ENCODE measurements around the gene LYPD3. TPM values are rescaled to one million over a fixed set of nuclear protein-coding genes. Genes with fewer than 3 reads are reported as not detected.

The LYPD3 gene
- total and polyA plus RNA-seq, 3 donors from 2014 or later, result 0.71 to 1.3 (median 1.2) TPM

- H3K4me3 ChIP-seq, result no peak overlapping the region
- TF ChIP-seq, protein P1, sequence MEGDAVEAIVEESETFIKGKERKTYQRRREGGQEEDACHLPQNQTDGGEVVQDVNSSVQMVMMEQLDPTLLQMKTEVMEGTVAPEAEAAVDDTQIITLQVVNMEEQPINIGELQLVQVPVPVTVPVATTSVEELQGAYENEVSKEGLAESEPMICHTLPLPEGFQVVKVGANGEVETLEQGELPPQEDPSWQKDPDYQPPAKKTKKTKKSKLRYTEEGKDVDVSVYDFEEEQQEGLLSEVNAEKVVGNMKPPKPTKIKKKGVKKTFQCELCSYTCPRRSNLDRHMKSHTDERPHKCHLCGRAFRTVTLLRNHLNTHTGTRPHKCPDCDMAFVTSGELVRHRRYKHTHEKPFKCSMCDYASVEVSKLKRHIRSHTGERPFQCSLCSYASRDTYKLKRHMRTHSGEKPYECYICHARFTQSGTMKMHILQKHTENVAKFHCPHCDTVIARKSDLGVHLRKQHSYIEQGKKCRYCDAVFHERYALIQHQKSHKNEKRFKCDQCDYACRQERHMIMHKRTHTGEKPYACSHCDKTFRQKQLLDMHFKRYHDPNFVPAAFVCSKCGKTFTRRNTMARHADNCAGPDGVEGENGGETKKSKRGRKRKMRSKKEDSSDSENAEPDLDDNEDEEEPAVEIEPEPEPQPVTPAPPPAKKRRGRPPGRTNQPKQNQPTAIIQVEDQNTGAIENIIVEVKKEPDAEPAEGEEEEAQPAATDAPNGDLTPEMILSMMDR (IDR thresholded peaks at IDR 0.05), result no peak
- no peak for TF ChIP-seq POLR2A (IDR thresholded peaks at IDR 0.05)
- H3K36me3 ChIP-seq (ENCODE audit: low read depth, missing control alignments), result no peaks in the 10 kb centered on the region
- no peaks in the 10 kb centered on the region for H3K4me1 ChIP-seq
- DNase-seq, result no peak
- no peak overlapping the region for H3K27ac ChIP-seq
- no peaks in the 10 kb centered on the region for H3K27me3 ChIP-seq
- intact Hi-C loops (cut with DNase I; ENCODE audit: low total_unique reads), result no loop called here
- 72 to 74% methylated on average over 6 to 10 of the region's 10 CpGs for WGBS, 2 donors
- no peaks in the 10 kb centered on the region for H3K9me3 ChIP-seq
Measured at GRCh38 chr19:43470288-43470687, 4.9 kb upstream of the LYPD3 start.

GRCh38 chr19:43469160-43469480, 3.7 kb upstream of the LYPD3 start:
- 69 to 83% methylated on average over 1 of the region's 1 CpG for WGBS, 2 donors
- intact Hi-C loops (cut with DNase I; ENCODE audit: low total_unique reads), result no loop called here
- H3K27me3 ChIP-seq, result no peaks in the 10 kb centered on the region
- no peaks in the 10 kb centered on the region for H3K4me1 ChIP-seq
- no peak overlapping the region for H3K27ac ChIP-seq
- no peak for DNase-seq
- no peaks in the 10 kb centered on the region for H3K36me3 ChIP-seq (ENCODE audit: low read depth, missing control alignments)
- no peak for TF ChIP-seq POLR2A (IDR thresholded peaks at IDR 0.05)
- TF ChIP-seq, protein P1 (IDR thresholded peaks at IDR 0.05), result no peak
- H3K4me3 ChIP-seq, result no peak overlapping the region
- H3K9me3 ChIP-seq, result no peaks in the 10 kb centered on the region

- no peaks in the 10 kb centered on the region for H3K36me3 ChIP-seq (ENCODE audit: low read depth, missing control alignments)
- no peak overlapping the region for H3K27ac ChIP-seq
- no peaks in the 10 kb centered on the region for H3K4me1 ChIP-seq
- intact Hi-C loops (cut with DNase I; ENCODE audit: low total_unique reads), result no loop called here
- DNase-seq, result no peak
- WGBS, 2 donors, result 93 to 94% methylated on average over 4 of the region's 4 CpGs
- no peaks in the 10 kb centered on the region for H3K9me3 ChIP-seq
- no peaks in the 10 kb centered on the region for H3K27me3 ChIP-seq
- no peak overlapping the region for H3K4me3 ChIP-seq
- TF ChIP-seq, protein P1 (IDR thresholded peaks at IDR 0.05), result no peak
- TF ChIP-seq POLR2A (IDR thresholded peaks at IDR 0.05), result no peak
Measured at GRCh38 chr19:43468354-43469159, 3.1 kb upstream of the LYPD3 start.

DNA sequence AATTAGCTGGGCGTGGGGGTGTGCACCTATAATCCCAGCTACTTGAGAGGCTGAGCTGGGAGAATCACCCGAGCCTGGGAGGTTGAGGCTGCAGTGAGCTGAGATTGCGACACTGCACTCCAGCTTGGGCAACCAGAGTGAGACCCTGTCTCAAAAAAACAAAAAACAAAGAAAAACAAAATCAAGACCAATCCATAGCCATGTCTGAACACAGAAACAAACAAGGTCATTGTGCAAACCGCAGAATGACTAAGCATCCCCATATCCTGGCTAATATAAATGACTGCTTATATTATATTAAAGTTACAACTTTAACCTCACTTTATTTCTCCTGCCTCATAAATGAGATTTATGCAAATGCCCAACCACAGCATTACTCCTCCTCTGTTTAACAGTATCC, 2.3 kb upstream of the LYPD3 start:
- H3K27ac ChIP-seq, result no peak overlapping the region
- no peaks in the 10 kb centered on the region for H3K9me3 ChIP-seq
- intact Hi-C loops (cut with DNase I; ENCODE audit: low total_unique reads), result no loop called here
- no peak for DNase-seq
- no peaks in the 10 kb centered on the region for H3K36me3 ChIP-seq (ENCODE audit: low read depth, missing control alignments)
- TF ChIP-seq, protein P1 (IDR thresholded peaks at IDR 0.05), result no peak
- no peak for TF ChIP-seq POLR2A (IDR thresholded peaks at IDR 0.05)
- no peak overlapping the region for H3K4me3 ChIP-seq
- peaks cover 2% of the 10 kb centered on the region for H3K4me1 ChIP-seq
- 90 to 92% methylated on average over 4 of the region's 4 CpGs for WGBS, 2 donors
- H3K27me3 ChIP-seq, result no peaks in the 10 kb centered on the region

- H3K4me1 ChIP-seq, result peaks cover 2% of the 10 kb centered on the region
- no peak overlapping the region for H3K27ac ChIP-seq
- no peaks in the 10 kb centered on the region for H3K9me3 ChIP-seq
- TF ChIP-seq POLR2A (IDR thresholded peaks at IDR 0.05), result no peak
- TF ChIP-seq, protein P1 (IDR thresholded peaks at IDR 0.05), result no peak
- no peaks in the 10 kb centered on the region for H3K27me3 ChIP-seq
- no peak for DNase-seq
- intact Hi-C loops (cut with DNase I; ENCODE audit: low total_unique reads), result no loop called here
- H3K4me3 ChIP-seq, result no peak overlapping the region
- 84% methylated on average over 6 of the region's 6 CpGs for WGBS, 2 donors
- no peaks in the 10 kb centered on the region for H3K36me3 ChIP-seq (ENCODE audit: low read depth, missing control alignments)
Measured at GRCh38 chr19:43467276-43467675, 1.9 kb upstream of the LYPD3 start.
